Testis (tissue), 2 donors: Measurements from ENCODE around the gene BMP5.

Experiments used
- CTCF ChIP-seq, 3 experiments: fragments of 450-650 bp in 2 of 3; fragments of 200-600 bp in 1 of 3; sonication (generic) in 1 of 3; IDR thresholded peaks; one replicate each; pipeline ENCODE4 v1.5.1; 2016 to 2019; ENCODE audit warnings: antibody characterized with exemption in 3 of 3, mild to moderate bottlenecking in 2 of 3, moderate library complexity in 1 of 3
- POLR2A ChIP-seq: fragments of 450-650 bp; IDR thresholded peaks from one replicate; pipeline ENCODE4 v1.6.1; 2017; ENCODE audit warnings: antibody characterized with exemption, mild to moderate bottlenecking, moderate library complexity

GRCh38 chr6:55759536-55759935, 115.9 kb downstream of the BMP5 start:
- TF ChIP-seq POLR2A (no peak), CTCF (IDR thresholded peaks at IDR 0.05) (no peak)
